Stimulated activated CD4-positive, alpha-beta T cell treated with anti-CD3 and anti-CD28 coated beads, Interleukin-4, amount 100 ng/mL, for 4 hours (primary cell): ENCODE data around the gene VDAC1.
"Not testable (repeated sequence)": the region's sequence is repeated elsewhere in the genome, so short reads cannot be mapped to it uniquely, and the experiment has no call there.

Experiments
- DNase-seq, 2 experiments: peaks; one replicate each; pipeline ENCODE4 v3.0.0-alpha.2; 2020

Gene VDAC1

GRCh38 chr5:133963493-133964128 is 41.2 kb downstream of the VDAC1 start:
- no peak for DNase-seq

- DNase-seq = no peak
Observed at GRCh38 chr5:133962801-133963476, 41.8 kb downstream of the VDAC1 start.

- no peak for DNase-seq
Observed at GRCh38 chr5:133962131-133962530, 42.6 kb downstream of the VDAC1 start.

GRCh38 chr5:133959643-133960042 is 45.1 kb downstream of the VDAC1 start:
- no peak for DNase-seq

GRCh38 chr5:133957591-133957990 is 47.2 kb downstream of the VDAC1 start:
- DNase-seq = no peak

GRCh38 chr5:133957080-133957479 is 47.7 kb downstream of the VDAC1 start:
- no peak for DNase-seq

- DNase-seq = not testable (repeated sequence)
Observed at GRCh38 chr5:133956196-133956595, 48.6 kb downstream of the VDAC1 start.

- DNase-seq = no peak
Observed at GRCh38 chr5:133953568-133954145, 51.1 kb downstream of the VDAC1 start.

- DNase-seq = no peak
Observed at GRCh38 chr5:133952729-133953567, 51.8 kb downstream of the VDAC1 start.

GRCh38 chr5:133950821-133951612 is 53.8 kb downstream of the VDAC1 start:
- no peak for DNase-seq

- DNase-seq = no peak
Observed at GRCh38 chr5:133948721-133949120, 56.1 kb downstream of the VDAC1 start.

- DNase-seq = no peak
Observed at GRCh38 chr5:133947431-133947841, 57.3 kb downstream of the VDAC1 start.

- DNase-seq = no peak
Observed at GRCh38 chr5:133945568-133945967, 59.2 kb downstream of the VDAC1 start.

GRCh38 chr5:133944263-133945185 is 60.3 kb downstream of the VDAC1 start:
- DNase-seq = peak; percentile 13 to 38

GRCh38 chr5:133943475-133943817 is 61.3 kb downstream of the VDAC1 start:
- no peak for DNase-seq

GRCh38 chr5:133942614-133943474 is 61.9 kb downstream of the VDAC1 start:
- DNase-seq = no peak

- no peak for DNase-seq
Observed at GRCh38 chr5:133941456-133942196, 63.1 kb downstream of the VDAC1 start.

GRCh38 chr5:133939668-133940067 is 65.1 kb downstream of the VDAC1 start:
- no peak for DNase-seq

GRCh38 chr5:133938929-133939328 is 65.8 kb downstream of the VDAC1 start:
- no peak for DNase-seq
